ENCODE results near the gene CFAP74. TPM values are rescaled to one million over a fixed set of nuclear protein-coding genes. Genes with fewer than 3 reads are reported as not detected.

CFAP74 gene
- total and polyA plus RNA-seq, 11 donors = 0.03 to 0.33 (median 0.07) TPM; not detected in 8

GRCh38 chr1:1958071-1958541, 45.5 kb downstream of the CFAP74 start:
- 76 to 86% (median 81%) methylated on average over 29 of the region's 29 CpGs for WGBS, 4 donors
- Histone ChIP-seq H3K36me3 (no peaks in the 10 kb centered on the region), H3K4me1 (peaks cover 0 to 12% (median 7%) of the 10 kb centered on the region in 12 donors), H3K27ac (no peak overlapping the region), H3K9me3 (no peaks in the 10 kb centered on the region), H3K27me3 (peaks cover 0 to 32% (median 16%) of the 10 kb centered on the region in 9 donors), H3K4me3 (no peak overlapping the region)
- intact Hi-C loops (cut with DNase I) = loop anchor here in 3 of 10 donors (2.0 to 5.0 kb wide), 2 partner anchors 87 to 89 kb away; no protein-coding TSS in a partner anchor
- DNase-seq = no peak
- no peak for ATAC-seq
- TF ChIP-seq POLR2A (IDR thresholded peaks at IDR 0.05) = no peak
- no peak for TF ChIP-seq CTCF (IDR thresholded peaks at IDR 0.05)

GRCh38 chr1:1957533-1957961, 46.0 kb downstream of the CFAP74 start:
- H3K4me3 ChIP-seq = no peak overlapping the region
- H3K4me1 ChIP-seq = peaks cover 0 to 12% (median 7%) of the 10 kb centered on the region in 12 donors
- no peak for TF ChIP-seq POLR2A (IDR thresholded peaks at IDR 0.05)
- no peak for TF ChIP-seq CTCF (IDR thresholded peaks at IDR 0.05)
- H3K27ac ChIP-seq = no peak overlapping the region
- 63 to 85% (median 72%) methylated on average over 10 to 22 of the region's 22 CpGs for WGBS, 4 donors
- H3K9me3 ChIP-seq = no peaks in the 10 kb centered on the region
- no peak for ATAC-seq
- H3K36me3 ChIP-seq = no peaks in the 10 kb centered on the region
- peaks cover 0 to 32% (median 16%) of the 10 kb centered on the region in 9 donors for H3K27me3 ChIP-seq
- intact Hi-C loops (cut with DNase I) = loop anchor here in 2 of 10 donors (5.0 kb wide), 1 partner anchor 90 kb away; no protein-coding TSS in a partner anchor
- DNase-seq = no peak

- DNase-seq = no peak
- intact Hi-C loops (cut with DNase I) = loop anchor here in 2 of 10 donors (5.0 kb wide), 1 partner anchor 90 kb away; no protein-coding TSS in a partner anchor
- no peak for TF ChIP-seq CTCF (IDR thresholded peaks at IDR 0.05)
- TF ChIP-seq POLR2A (IDR thresholded peaks at IDR 0.05) = no peak
- Histone ChIP-seq H3K36me3 (no peaks in the 10 kb centered on the region), H3K27me3 (peaks cover 0 to 28% (median 16%) of the 10 kb centered on the region in 9 donors), H3K4me3 (no peak overlapping the region), H3K27ac (no peak overlapping the region), H3K9me3 (no peaks in the 10 kb centered on the region), H3K4me1 (peaks cover 0 to 12% (median 7%) of the 10 kb centered on the region in 12 donors)
- ATAC-seq = no peak
- 89 to 92% (median 92%) methylated on average over 23 to 38 of the region's 38 CpGs for WGBS, 4 donors
Observed at GRCh38 chr1:1956586-1957532, 46.7 kb downstream of the CFAP74 start.

GRCh38 chr1:1956101-1956500, 47.5 kb downstream of the CFAP74 start:
- Histone ChIP-seq H3K27me3 (peaks cover 0 to 25% (median 11%) of the 10 kb centered on the region in 9 donors), H3K4me3 (no peak overlapping the region), H3K4me1 (peaks cover 0 to 12% (median 7%) of the 10 kb centered on the region in 12 donors), H3K36me3 (no peaks in the 10 kb centered on the region), H3K27ac (no peak overlapping the region), H3K9me3 (no peaks in the 10 kb centered on the region)
- no peak for DNase-seq
- no peak for TF ChIP-seq CTCF (IDR thresholded peaks at IDR 0.05)
- no peak for TF ChIP-seq POLR2A (IDR thresholded peaks at IDR 0.05)
- WGBS, 4 donors = 82 to 93% (median 86%) methylated on average over 3 to 7 of the region's 7 CpGs
- no peak for ATAC-seq
- intact Hi-C loops (cut with DNase I) = loop anchor here in 2 of 10 donors (5.0 kb wide), 1 partner anchor 91 kb away; no protein-coding TSS in a partner anchor

Data from heart left ventricle (tissue), 16 donors.